ENCODE data around the gene MOSMO.

DNA sequence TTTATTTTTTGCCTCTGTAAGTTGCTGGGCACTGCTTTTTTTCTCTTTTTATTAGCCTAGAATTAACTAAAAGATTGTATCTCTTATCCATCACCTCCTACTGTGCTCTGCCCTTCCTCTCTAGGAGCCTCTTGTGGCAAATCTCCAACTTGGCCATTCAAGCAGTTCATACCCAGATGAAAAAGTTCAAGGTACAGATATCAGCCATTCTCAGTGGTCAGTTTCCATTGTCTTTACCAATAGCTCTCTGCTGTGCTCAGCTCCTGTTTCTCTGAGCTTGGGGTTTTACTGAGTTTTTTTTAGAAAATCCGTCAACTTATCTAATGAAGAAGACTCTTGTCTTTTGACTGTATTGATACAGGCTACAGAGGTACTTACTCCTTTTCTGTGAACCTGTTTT lies 15.6 kb downstream of the MOSMO start:
- TF ChIP-seq ZNF274 (IDR thresholded peaks at IDR 0.05; ENCODE audit: low read depth, low read length) = no peak
- TF ChIP-seq YY1 (IDR thresholded peaks at IDR 0.05; ENCODE audit: insufficient read depth, insufficient read length) = no peak
- no peak for TF ChIP-seq SUZ12 (IDR thresholded peaks at IDR 0.05; ENCODE audit: extremely low read depth, insufficient read depth, insufficient read length)
